ENCODE data around the gene GAS2L1. TPM values are rescaled to one million over a fixed set of nuclear protein-coding genes. Genes with fewer than 3 reads are reported as not detected.

The GAS2L1 gene
- polyA plus RNA-seq, 10 donors: 8.1 to 15.9 (median 11.9) TPM

Other genes starting within 250 kb of the GAS2L1 start
- 1 to 10 TPM; 1.1 to 2.4 (median 1.6) TPM for gene C22orf31, start 244.8 kb upstream of the GAS2L1 start, polyA plus RNA-seq (ENCODE audit: insufficient read length in 10 of 10)
- gene KREMEN1, start 233.6 kb upstream of the GAS2L1 start, polyA plus RNA-seq (ENCODE audit: insufficient read length in 10 of 10): 10 to 100 TPM; 59.9 to 97.7 (median 82.0) TPM
- 10 to 100 TPM in 1 of 10 donors, 1 to 10 TPM in 9; 5.5 to 10.7 (median 6.5) TPM for gene EMID1, start 100.8 kb upstream of the GAS2L1 start, polyA plus RNA-seq (ENCODE audit: insufficient read length in 10 of 10)
- 10 to 100 TPM; 18.1 to 25.4 (median 21.7) TPM for gene RHBDD3, start 38.7 kb upstream of the GAS2L1 start, polyA plus RNA-seq (ENCODE audit: insufficient read length in 10 of 10)
- gene EWSR1, start 38.4 kb upstream of the GAS2L1 start, polyA plus RNA-seq (ENCODE audit: insufficient read length in 10 of 10): 100 to 1,000 TPM; 133 to 217 (median 165) TPM
- 1 to 10 TPM; 1.2 to 3.1 (median 2.3) TPM for gene RASL10A, start 9.0 kb downstream of the GAS2L1 start, polyA plus RNA-seq (ENCODE audit: insufficient read length in 10 of 10)
- gene AP1B1, start 81.9 kb downstream of the GAS2L1 start, polyA plus RNA-seq (ENCODE audit: insufficient read length in 10 of 10): 10 to 100 TPM; 22.2 to 31.5 (median 26.2) TPM
- gene RFPL1, start 131.9 kb downstream of the GAS2L1 start, polyA plus RNA-seq (ENCODE audit: insufficient read length in 10 of 10): under 1 TPM in 7 of 10 donors, not detected in 3; 0.12 to 0.51 (median 0.42) TPM
- gene NEFH, start 173.6 kb downstream of the GAS2L1 start, polyA plus RNA-seq (ENCODE audit: insufficient read length in 10 of 10): 1 to 10 TPM in 9 of 10 donors, under 1 TPM in 1; 0.29 to 6.5 (median 3.1) TPM
- gene THOC5, start 247.1 kb downstream of the GAS2L1 start, polyA plus RNA-seq (ENCODE audit: insufficient read length in 10 of 10): 10 to 100 TPM; 16.4 to 27.2 (median 22.0) TPM

Measured in muscle of back (tissue), 10 donors.